G401.6 (cell line): ENCODE results near the gene TC2N.
"Not testable (repeated sequence)": the region's sequence is repeated elsewhere in the genome, so short reads cannot be mapped to it uniquely, and the experiment has no call there.

ENCODE experiments used
- FAIRE-seq: peaks from 2 replicates; lab custom pipeline; 2012; peaks lifted over from hg19 to GRCh38; lab: Jason Lieb, UNC

Gene TC2N

DNA sequence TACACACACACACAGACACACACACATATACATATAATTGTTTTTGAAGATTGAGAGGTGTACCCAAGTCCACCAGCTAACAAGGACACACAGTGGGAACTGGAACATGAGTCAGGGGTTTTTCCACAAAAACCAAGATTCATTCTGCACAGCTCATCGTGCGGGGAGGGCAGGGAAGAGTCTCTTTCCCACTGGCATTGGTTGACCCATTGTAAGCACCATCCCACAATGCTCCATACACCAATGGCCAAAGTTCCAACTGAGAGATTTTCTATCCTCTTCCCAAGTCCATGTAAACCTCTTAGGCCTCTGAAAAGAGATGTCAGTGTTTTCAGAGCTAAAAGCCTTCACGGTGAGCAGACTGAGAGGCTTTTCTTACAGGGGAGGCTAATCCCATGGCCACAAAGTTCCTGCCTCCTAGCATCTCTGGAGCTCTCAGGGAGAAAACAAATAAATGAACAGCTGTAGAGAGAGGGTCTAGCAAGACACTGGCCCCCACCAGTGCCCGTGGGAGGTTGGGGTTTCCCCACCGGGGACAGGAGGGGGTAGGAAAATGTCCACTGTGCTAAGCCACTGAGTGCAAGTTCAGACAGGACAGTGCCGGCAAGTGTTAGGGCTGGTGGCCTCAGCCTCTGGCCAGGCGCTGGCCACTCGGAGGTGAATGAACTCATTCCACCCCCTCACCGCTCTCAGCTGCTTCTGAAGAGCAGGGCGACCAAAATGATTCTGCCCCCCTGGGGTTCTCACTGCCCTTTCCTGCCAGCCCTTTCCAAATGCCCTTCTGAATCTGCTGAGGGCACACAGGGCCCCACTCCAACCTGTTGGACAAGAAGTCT is 21.5 kb upstream of the TC2N start:
- no peak for FAIRE-seq

GRCh38 chr14:91886961-91887360 is 19.6 kb upstream of the TC2N start:
- FAIRE-seq: no peak

GRCh38 chr14:91885839-91886238 is 18.5 kb upstream of the TC2N start:
- FAIRE-seq: no peak

GRCh38 chr14:91885113-91885712 is 17.9 kb upstream of the TC2N start:
- FAIRE-seq: no peak

DNA sequence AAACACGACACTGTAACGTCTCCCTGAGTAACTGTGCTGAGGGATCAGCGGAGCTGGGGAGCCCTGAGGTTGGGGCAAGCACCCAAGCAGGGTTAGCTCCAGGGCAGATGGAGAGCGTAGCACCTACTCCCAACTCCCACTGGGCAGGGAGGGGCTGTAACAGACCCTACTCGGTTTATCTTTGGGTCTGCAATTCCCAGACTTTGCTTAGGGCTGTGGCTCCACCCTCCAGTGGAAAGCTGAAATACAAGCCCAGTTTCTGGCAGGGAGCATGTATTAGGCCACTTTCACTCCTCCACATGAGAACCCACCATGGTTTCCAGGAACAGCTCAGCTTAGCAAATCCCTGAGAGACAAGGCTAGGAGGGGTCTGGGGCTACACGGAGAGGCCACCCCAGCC is 17.3 kb upstream of the TC2N start:
- no peak for FAIRE-seq

DNA sequence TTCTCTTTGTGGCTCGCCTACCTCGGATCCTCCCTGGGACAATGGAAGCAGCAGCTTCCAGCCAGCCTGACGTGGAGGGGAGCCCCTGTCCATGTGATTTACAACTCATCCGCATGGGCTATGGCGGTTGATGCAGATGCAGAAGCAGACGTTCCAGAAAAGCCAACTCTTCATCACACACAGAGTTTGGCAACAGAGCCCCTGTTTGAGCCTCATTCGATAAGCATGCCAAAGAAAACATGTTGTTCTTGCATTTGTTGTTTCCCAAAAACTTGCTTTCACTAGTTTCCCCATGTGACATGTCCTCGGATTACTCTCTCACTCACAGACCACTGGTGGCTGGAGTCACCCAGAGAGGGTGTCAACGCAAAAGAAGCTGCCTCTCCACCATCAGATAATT is 16.4 kb upstream of the TC2N start:
- no peak for FAIRE-seq

GRCh38 chr14:91882776-91883175 is 15.4 kb upstream of the TC2N start:
- FAIRE-seq: no peak

DNA sequence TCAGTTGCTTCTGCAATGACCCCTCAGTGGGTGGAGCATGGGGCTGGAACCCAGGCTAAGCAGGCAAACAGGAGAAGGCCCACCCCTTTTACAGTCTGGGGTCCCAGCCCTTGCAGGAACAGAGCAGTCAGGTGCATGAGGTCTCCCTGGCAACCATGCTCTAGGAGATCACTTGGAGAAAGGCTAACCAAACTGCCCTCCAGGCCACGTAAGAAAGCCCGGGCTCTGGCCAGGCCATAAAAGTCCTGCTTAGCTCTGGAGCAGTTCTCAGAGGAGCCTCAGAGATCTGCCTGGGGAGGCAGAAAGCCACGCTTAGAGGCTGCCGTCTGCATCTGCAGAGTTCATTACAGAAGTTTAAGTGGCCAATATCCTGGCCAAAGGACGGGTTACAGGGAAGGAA is 15.0 kb upstream of the TC2N start:
- no peak for FAIRE-seq

DNA sequence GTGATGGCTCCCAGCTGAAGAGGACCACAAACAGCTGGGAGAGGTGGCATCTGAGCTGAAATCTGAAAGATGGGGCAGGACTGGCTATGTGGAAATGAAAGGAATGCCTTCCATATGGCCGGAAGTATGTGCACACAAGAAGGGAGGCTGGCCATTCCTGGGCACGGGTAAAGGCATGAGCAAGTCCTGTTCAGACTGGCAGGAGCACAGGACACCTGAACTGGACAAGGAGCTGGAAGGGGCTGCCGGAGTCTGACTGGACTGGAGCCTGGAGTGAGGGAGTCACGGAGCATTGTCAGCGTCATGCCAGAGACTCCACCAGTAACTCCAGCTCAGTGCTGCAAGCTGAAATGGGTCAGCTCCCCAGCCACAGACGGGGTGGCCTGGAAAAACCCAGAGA is 11.9 kb upstream of the TC2N start:
- no peak for FAIRE-seq

DNA sequence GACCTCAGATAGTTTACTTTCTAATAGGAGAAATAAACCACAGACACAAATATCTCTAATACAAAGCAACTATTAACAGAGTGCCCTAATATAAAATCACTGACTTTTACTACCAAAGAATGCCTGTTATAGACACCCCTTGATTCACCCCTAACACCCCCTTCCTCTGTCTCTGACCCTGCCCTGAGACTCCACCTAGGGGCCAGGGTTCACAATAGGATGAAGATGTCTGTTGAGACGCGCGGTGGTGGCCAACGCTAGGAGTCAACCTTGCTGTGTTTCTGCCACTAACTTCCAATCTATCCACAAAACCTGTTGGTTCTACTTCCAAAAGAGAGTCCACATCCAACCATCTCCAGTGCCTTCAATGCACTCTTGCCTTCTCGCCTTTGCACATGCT is 10.9 kb upstream of the TC2N start:
- no peak for FAIRE-seq

- FAIRE-seq: no peak
These were observed 10.1 kb upstream of the TC2N start for GRCh38 chr14:91877376-91877915.

GRCh38 chr14:91876492-91876891 is 9.2 kb upstream of the TC2N start:
- no peak for FAIRE-seq

GRCh38 chr14:91875525-91876286 is 8.4 kb upstream of the TC2N start:
- no peak for FAIRE-seq

GRCh38 chr14:91873471-91874415 is 6.4 kb upstream of the TC2N start:
- FAIRE-seq: no peak

DNA sequence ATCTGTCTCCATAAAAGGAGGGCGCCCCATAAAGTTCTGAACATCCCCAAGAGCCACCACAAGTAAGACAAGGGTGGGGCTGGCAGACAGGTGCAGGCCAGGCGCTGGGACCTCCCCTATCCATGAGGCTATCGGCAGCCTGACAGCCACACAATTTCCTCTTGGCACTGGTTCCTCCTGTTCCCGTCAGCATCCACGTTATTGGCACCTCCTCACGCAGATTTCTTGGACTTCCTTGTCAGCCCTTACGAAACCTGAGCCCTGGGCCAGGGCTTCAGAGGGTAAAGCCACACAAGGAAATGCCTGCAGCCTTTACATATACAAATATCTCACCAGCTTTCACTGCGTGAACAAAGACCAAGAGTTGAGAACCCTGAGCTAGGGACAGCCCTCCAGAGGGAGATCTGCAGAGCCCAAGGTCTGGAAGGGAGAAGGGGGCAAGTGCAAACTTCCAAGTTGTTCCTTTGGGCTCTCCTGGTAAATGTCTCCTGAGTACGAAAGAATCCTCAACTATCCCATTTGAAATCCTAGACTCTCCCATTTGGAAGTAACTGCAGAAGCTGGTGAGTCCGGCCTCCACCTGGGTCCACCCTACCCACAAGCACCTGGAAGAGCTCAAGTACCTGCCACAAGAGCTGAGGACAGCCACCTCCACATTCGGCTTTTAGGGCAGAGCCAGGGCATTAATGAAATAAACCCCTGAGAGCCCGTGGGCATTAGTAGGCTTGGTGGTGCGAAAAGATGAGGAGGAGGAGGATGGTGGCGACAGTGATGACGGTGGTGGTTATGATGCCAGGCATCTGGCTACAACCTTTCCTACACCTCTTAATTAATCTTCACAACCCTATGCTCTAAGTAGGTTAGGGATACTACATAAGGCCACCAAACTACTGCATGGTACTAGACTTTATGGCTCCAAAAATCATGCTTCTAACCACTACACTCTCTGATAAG is 5.5 kb upstream of the TC2N start:
- no peak for FAIRE-seq

DNA sequence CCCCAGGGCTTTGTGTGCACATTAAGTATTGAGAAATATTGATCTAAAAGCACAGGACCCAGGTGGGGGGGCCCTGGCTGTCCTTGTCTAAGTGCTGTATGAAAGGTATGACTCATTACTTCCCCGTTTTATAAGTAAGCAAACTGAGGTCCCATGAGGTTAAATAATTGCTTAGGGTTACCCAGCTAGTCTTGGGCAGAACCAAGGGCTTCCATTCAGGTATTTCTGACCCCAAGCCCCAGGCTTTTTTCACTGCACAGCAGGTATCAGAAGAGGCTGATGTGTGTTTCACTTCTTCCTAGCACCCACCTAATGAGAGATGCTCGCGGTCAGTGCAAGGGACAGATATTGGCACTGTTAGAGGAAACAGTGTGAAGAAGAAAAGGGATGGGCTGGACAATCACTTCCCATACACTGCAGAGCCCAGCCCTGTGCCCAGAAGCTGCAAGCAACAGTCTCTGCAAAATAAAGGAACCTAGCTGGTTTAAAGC is 4.7 kb upstream of the TC2N start:
- no peak for FAIRE-seq

DNA sequence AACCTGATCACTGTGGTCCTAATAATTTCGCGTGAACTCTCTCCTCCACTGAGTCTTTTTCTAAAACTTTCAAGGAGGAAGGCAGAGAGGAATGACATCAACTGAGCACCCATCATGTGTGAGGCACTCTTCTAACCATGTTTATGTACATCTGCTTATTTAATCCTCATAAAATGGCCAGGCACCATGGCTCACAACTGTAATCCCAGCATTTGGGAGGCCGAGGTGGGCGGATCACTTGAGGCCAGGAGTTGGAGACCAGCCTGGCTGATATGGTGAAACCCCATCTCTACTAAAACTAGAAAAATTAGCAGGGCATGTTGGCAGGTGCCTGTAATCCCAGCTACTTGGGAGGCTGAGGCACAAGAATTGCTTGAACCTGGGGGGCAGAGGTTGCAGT is 4.1 kb upstream of the TC2N start:
- not testable (repeated sequence) for FAIRE-seq

- FAIRE-seq: no peak
These were observed 3.6 kb upstream of the TC2N start for GRCh38 chr14:91870890-91871289.

DNA sequence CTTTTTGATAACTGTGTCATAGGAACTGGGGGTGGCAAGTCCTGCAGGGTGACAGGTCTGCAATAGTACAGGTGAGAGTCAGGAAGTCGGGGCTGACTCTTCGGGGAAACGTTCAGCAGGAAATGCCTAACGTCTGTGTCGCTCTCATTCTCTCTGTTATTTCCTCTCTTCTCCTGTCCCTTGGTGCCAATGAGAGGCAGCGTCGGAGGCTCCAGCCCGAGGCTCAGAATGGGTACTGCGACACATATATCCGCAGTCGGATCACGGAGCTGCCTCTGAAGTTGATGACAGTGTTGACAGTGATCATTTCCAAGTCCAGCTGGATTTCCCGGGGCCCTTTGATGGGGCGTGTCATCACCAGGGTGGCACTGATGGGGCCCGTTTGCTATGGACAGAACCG is 2.7 kb upstream of the TC2N start:
- FAIRE-seq: no peak

GRCh38 chr14:91869556-91869955 is 2.2 kb upstream of the TC2N start:
- no peak for FAIRE-seq
